Mesothelial cell of epicardium (in vitro differentiated cells): ENCODE measurements around the gene CRNKL1. TPM values are rescaled to one million over a fixed set of nuclear protein-coding genes. Genes with fewer than 3 reads are reported as not detected.

ENCODE experiments used
- DNase-seq, 2 experiments: peaks; one replicate each; pipeline ENCODE4 v3.0.0; 2021; ENCODE audit warnings: low spot score in 2 of 2; ENCODE audit not compliant: unreplicated experiment in 2 of 2
- H3K27ac Mint-ChIP-seq: 2 replicates; pipeline ENCODE4 v1.8.0; 2021; ENCODE audit warnings: mixed read lengths
- H3K27me3 Mint-ChIP-seq: 2 replicates; pipeline ENCODE4 v1.8.0; 2021; ENCODE audit warnings: low read depth, mixed read lengths
- H3K36me3 Mint-ChIP-seq: 2 replicates; pipeline ENCODE4 v1.8.0; 2021; ENCODE audit warnings: mixed read lengths
- H3K4me1 Mint-ChIP-seq: 2 replicates; pipeline ENCODE4 v1.8.0; 2021; ENCODE audit warnings: mixed read lengths
- H3K4me3 Mint-ChIP-seq: 2 replicates; pipeline ENCODE4 v1.8.0; 2021; ENCODE audit warnings: mild to moderate bottlenecking, moderate library complexity, mixed read lengths
- H3K9me3 Mint-ChIP-seq: 2 replicates; pipeline ENCODE4 v1.8.0; 2021; ENCODE audit warnings: mixed read lengths
- CTCF ChIP-seq: fragments of 200-600 bp; sonication (generic); IDR thresholded peaks from one replicate; pipeline ENCODE4 v1.5.0; 2021; ENCODE audit warnings: antibody characterized with exemption; ENCODE audit not compliant: unreplicated experiment
- total RNA-seq: library from RNA; stranded (reverse); gene quantifications from 3 replicates; pipeline ENCODE4 v1.2.1, GENCODE V29; 2021

The CRNKL1 gene
- total RNA-seq, 1 donor from 2014 or later, result 26.5 TPM

- peak overlapping the region; percentile 99 for H3K27ac Mint-ChIP-seq
- peak overlapping the region; percentile 99 for H3K4me3 Mint-ChIP-seq
- H3K4me1 Mint-ChIP-seq, result peaks cover 8% of the 10 kb centered on the region
- no peak for DNase-seq
- peaks cover 19% of the 10 kb centered on the region for H3K36me3 Mint-ChIP-seq
- TF ChIP-seq CTCF, result no peak
- peaks cover 19% of the 10 kb centered on the region for H3K27me3 Mint-ChIP-seq
- H3K9me3 Mint-ChIP-seq, result no peaks in the 10 kb centered on the region
These were observed 546 bp downstream of the CRNKL1 start for GRCh38 chr20:20051767-20052073.

GRCh38 chr20:20039752-20040387 lies 12.4 kb downstream of the CRNKL1 start:
- Mint-ChIP-seq H3K27me3 (no peaks in the 10 kb centered on the region), H3K4me1 (peaks cover 5% of the 10 kb centered on the region), H3K36me3 (peaks cover 57% of the 10 kb centered on the region), H3K4me3 (no peak overlapping the region), H3K9me3 (no peaks in the 10 kb centered on the region), H3K27ac (no peak overlapping the region)
- DNase-seq, result no peak
- no peak for TF ChIP-seq CTCF

GRCh38 chr20:20038586-20038985 lies 13.7 kb downstream of the CRNKL1 start:
- no peak for TF ChIP-seq CTCF
- Mint-ChIP-seq H3K27me3 (no peaks in the 10 kb centered on the region), H3K4me1 (peaks cover 5% of the 10 kb centered on the region), H3K36me3 (peaks cover 50% of the 10 kb centered on the region), H3K27ac (peak overlapping the region; percentile 74), H3K4me3 (no peak overlapping the region), H3K9me3 (no peaks in the 10 kb centered on the region)
- no peak for DNase-seq

GRCh38 chr20:20037960-20038359 lies 14.3 kb downstream of the CRNKL1 start:
- no peak for DNase-seq
- Mint-ChIP-seq H3K4me3 (no peak overlapping the region), H3K4me1 (peaks cover 5% of the 10 kb centered on the region), H3K9me3 (no peaks in the 10 kb centered on the region), H3K27ac (peak overlapping the region; percentile 74), H3K27me3 (no peaks in the 10 kb centered on the region), H3K36me3 (peaks cover 46% of the 10 kb centered on the region)
- TF ChIP-seq CTCF, result no peak

GRCh38 chr20:20036756-20037155 lies 15.5 kb downstream of the CRNKL1 start:
- no peak for DNase-seq
- Mint-ChIP-seq H3K4me3 (no peak overlapping the region), H3K27ac (no peak overlapping the region), H3K4me1 (peaks cover 5% of the 10 kb centered on the region), H3K27me3 (no peaks in the 10 kb centered on the region), H3K9me3 (no peaks in the 10 kb centered on the region), H3K36me3 (peaks cover 42% of the 10 kb centered on the region)
- TF ChIP-seq CTCF, result no peak

GRCh38 chr20:20034486-20034885 lies 17.8 kb downstream of the CRNKL1 start:
- no peak for TF ChIP-seq CTCF
- Mint-ChIP-seq H3K27ac (no peak overlapping the region), H3K36me3 (peaks cover 36% of the 10 kb centered on the region), H3K4me1 (peaks cover 5% of the 10 kb centered on the region), H3K27me3 (no peaks in the 10 kb centered on the region), H3K9me3 (no peaks in the 10 kb centered on the region), H3K4me3 (no peak overlapping the region)
- no peak for DNase-seq
